G401.6 (cell line): Measurements from ENCODE around the gene NRDC.
"Not testable (repeated sequence)": the region's sequence is repeated elsewhere in the genome, so short reads cannot be mapped to it uniquely, and the experiment has no call there.

Experiments used
- FAIRE-seq: peaks from 2 replicates; lab custom pipeline; 2012; peaks lifted over from hg19 to GRCh38; lab: Jason Lieb, UNC

NRDC gene

DNA sequence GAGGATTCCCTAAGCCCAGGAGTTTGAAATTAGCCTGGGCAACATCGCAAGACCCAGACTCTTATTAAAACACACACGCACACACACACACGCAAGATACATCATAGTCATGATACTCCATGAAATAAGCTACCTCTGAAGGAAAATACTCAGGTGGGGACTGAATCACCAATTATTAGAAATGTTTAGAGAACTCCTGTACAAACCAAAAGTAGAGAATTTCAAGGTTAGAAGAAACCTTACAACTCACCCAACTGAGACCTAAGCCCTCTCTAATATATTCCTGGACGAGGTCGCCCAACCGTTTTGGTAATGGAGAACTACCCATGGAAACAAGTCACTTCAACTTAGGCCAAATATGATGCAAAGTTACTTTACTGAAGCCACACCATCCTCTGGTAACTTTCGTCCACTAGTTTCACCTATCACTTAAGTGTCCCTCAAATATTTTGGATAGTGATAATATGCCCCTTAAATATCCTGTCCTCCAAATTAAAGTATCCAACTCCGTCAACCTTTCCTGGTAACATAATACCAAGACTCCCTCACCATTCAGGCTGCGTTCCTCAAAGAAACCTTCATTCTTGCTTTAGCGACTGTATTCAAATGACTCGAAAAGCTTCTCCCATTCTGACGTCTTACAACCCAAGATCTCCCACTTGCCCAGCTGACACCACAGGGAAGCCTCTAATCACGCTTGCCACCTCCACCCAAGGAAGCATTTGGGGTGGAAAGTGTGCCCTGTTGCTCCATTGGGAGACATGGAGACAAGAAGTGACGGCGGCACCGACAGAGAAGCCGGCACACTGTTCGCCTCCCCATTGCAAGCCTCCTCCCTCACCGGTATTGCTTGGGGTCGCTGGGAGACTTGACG is 856 bp downstream of the NRDC start:
- no peak for FAIRE-seq

DNA sequence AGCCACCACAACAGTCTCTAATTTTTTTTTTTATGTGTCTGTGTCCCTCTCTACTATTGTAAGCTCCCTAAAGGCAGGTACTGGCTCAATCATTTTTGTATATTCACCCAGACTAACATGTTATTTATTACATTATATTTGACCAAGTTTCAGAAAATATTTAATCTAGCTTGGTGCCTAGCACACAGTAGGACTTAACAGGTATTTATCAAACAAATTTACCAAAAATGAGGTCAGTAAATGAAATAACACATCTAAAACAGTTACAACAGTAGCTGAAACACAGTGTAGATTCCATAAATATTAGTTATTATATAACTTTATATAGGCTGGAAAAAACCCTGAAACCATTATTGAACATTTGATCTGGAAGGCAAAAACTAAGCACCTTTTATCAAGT is 2.7 kb downstream of the NRDC start:
- FAIRE-seq = no peak

DNA sequence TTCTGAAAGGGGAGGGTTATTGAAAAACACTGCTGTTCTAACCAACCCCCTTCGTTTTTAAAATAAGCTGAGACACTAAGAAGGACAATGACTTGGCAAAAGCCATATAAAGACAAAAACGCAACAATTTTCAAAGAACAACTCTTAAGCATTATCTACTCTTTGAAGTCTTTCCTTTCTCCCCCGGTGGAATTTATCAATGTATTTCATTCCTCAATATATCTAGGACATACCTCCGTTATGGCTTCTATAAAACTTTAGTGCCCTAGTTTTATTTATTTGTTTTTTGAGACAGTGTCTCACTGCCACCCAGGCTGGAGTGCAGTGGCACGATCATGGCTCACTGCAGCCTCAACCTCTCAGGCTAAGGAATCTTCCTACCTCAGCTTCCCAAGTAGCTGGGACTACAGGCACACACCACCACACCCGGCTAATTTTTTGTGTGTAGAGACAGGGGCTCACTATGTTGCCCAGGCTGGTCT is 3.2 kb downstream of the NRDC start:
- no peak for FAIRE-seq

DNA sequence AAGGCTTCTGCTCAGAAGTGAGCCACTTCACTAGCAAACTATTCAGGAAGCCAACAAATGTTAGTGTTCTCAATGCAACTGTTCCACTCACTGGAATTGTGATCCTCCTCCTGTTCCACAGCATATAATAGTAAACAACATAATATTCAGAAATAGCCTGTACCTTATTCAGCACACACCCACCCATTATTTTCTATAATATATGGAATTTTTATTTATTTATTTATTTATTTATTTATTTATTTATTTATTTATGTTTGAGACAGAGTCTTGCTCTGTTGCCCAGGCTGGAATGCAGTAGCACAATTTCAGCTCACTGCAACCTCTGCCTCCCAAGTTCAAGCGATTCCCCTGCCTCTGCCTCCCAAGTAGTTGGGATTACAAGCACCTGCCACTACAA is 5.3 kb downstream of the NRDC start:
- FAIRE-seq = not testable (repeated sequence)

DNA sequence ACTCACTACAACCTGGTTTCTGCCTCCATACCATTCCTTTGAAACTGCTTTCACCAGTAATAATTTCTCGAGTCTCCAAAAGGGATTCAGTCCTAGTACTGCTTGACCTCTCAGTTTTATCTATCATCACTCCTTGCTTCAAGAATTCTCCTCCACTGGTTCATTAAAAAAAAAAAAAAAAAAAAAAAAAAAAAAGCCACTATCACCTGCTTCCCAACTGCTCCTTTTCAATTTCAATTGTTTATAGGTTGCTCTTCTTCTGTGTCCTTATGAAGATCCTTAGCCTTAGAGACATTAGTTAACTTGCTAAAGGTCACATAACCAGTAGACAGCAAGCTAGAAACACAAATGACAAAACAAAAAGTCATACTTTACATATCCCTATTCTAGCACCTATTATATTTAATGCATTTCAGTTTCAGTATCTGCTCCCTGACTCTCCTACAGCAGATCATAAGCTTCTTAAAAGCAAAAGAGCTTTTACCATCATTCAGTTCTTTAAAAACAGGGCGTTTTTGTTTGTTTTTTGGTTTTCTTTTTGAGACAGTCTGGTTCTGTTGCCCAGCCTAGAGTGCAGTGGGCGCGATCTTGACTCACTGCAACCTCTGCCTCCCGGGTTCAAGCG is 7.1 kb downstream of the NRDC start:
- no peak for FAIRE-seq

DNA sequence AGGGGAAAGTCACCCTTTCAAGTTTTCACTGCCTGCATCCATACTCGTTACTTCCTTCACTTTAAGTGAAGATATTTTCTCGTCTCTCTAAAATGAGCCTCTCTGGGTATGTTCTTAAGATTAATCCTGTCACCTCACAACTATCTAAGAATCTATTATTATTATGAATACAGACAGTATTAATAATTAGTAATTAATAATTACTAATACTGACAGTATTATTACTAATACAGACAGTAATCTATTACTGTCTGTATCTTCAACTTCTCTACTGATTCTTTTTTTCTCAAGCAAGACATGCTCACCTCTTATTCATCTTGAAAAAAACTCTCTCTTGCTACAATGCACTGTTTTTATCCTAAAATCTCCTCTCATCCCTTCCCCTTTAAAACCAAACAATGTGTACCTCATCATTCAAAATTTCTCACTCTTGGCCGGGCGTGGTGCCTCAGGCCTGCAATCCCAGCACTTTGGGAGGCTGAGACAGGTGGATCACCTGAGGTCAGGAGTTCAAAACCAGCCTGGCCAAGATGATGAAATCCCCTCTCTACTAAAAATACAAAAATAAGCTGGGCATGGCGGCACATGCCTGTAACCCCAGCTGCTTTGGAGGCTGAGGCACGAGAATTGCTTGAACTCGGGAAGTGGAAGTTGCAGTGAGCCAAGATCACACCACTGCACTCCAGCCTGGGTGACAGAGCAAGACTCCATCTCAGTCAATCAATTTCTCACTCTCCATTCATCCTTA is 7.8 kb downstream of the NRDC start:
- peak; percentile 11 for FAIRE-seq

DNA sequence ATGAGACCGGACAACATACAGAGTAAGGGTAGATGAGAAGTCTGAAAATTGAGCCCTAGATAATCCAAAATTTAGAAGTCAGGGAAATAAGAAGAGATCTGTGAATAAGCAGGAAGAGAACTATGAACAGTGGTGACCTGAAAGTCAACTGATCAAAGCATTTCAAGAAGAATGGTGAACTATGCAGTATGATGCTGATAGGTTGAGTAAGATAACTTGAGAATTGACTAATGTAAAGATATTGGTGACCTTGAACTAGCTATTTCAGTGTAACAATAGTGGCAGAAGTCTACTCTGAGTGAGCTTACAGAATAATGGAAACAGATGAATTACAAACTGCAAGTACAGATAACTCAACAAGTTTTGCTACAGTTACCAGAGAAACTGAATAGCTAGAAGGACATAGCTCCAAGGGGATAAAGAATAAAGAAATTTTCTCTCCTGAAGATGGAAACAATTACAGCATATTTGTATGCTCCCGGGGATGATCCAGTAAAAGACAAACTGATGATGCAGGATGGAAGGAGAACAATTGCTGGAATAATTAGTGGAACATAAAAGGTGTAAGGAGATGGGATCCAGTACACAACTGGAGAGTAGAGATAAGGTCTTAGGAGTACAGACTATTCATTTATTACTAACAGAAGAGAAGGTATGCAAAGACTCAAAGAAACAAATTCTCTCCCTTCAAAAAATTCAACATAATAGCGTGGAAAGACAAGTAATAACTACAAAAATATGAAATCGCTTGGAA is 10.9 kb downstream of the NRDC start:
- FAIRE-seq = peak; percentile 17

DNA sequence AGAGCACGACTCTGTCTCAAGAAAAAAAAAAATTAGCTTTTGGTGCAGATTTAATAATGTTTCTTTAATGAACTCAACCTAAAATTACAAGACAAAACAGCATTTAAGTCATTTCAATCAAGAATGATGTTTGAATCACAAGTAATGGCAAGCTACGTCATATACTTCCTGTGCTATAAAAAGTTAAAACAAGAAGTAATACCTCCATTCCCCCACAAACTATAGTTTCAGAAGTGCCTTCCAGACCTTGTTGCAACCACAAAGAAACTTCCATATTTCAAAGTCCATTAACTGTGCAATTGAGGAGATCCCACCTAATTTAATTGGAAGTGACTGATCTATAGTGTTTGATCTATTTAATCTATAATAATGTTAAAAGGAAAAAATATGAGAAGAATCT is 15.1 kb downstream of the NRDC start:
- FAIRE-seq = no peak

DNA sequence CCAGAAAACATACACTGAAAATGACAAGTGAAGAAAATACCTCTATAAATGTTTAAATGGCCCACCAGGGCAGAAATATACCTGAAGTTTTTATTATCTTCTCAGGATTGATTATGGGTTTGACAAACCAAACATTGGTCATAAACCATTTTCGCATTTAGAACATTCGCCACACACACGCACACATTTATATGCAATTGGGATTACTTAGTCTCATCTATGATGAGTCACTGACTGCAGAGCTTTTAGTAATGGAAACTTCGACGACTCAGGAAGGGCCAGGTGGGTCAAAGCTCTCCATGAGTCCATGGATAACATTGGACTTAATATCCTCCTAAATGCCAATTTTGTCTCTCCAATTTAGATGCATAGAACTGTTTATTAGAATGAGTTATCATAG is 16.9 kb downstream of the NRDC start:
- no peak for FAIRE-seq

DNA sequence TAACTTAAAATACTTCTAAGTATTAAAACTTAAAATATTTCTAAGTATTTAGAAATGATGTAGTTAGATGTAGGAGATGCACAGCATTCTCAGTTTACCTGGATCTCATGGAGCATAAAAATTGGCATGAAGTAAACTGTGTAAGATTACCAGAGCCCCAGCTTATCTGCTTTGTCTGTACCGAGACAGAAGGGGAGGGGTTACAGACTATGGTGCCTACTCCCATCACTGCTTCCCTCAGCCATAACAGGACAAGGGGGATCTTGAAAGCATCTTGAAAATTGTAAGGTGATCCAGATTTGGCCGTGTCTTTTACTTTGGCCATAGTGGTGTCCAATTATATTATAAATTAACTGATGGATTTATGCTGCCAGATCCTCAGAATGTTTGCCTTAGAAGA is 18.8 kb downstream of the NRDC start:
- FAIRE-seq = no peak

DNA sequence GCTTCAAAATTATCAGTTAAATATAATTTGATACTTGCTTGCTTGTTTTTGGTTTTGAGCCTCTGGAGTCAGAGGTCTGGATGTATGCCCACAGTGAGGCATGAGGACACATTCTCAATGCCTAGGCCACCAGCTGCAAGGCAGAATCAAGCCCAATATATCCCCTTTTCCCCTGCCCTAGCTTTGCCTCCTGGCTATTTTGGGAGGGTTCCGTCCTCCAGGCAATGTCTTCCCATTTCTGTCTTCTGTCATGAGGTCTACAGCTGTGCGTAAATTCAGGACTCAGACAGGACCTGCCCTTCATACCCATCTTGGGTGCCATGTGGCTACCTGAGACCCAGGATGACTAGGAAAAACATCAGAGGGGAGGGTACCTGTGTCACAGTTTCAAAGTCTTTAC is 19.2 kb downstream of the NRDC start:
- FAIRE-seq = no peak

DNA sequence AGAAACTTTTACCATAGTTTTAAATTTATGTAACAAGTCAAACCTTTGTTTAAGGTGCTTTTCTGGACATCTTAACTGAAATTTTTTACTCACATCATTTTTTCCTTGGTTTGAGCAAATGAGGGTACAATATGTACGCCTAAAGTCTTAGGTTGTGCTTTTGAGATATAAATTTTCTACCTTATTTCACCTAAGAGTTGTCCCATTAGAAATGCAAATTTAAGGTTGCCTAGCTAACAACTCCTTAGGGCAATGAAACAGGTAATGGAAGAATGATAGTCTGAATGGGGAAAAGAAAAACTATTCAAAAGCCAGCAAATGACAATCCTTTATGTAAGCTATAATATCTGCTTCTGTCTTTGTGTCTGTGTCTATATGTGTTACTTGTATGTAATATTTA is 19.6 kb downstream of the NRDC start:
- FAIRE-seq = no peak

DNA sequence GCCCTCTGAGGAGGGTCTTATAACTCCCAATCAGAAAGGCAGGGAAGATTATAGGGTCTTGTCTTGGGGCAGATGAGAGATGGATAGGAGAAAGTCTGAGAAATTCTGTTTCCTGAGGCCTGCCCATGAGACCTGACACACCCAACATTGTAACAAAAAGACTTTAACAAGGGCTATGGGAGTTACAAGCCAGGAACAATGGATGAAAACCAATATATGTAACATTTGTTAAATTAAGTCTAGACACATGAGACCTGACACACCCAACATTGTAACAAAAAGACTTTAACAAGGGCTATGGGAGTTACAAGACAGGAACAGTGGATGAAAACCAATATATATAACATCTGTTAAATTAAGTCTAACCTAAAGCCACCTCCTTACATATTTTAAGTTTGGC is 21.8 kb downstream of the NRDC start:
- FAIRE-seq = no peak

DNA sequence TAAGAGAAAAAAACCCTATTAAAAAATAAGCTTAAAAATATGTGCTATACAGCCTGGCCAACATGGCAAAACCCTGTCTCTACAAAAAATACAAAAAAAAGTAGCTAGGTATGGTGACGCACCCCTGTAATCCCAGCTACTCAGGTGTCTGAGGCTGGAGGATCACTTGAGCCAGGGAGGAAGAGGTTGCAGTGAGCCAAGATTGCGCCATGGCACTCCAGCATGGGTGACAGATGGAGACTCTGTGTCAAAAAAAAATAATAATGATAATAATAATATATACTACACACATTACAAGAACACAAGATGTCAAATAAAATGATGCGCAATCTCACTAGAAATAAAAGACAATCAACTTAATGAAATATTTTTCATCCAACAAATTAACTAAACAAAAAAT is 22.9 kb downstream of the NRDC start:
- FAIRE-seq = no peak

DNA sequence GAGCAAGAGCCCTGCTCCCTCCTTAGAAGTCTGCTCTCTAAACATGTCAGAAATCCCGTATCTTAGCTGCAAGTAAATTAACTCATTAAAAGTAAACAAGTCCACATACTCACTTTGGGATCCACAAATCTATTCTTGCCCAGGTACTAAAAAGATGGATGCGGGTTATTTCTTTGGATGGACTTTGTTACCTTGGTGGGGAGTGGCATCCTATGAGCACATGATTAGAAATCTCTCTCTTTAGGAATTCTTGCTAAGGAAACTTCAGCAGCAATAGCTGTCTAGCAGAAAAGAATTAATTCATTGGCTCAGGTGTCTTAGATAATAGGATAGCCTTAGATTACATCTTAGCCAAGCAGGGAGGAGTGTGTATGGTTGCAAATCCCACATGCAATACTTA is 25.2 kb downstream of the NRDC start:
- FAIRE-seq = no peak

DNA sequence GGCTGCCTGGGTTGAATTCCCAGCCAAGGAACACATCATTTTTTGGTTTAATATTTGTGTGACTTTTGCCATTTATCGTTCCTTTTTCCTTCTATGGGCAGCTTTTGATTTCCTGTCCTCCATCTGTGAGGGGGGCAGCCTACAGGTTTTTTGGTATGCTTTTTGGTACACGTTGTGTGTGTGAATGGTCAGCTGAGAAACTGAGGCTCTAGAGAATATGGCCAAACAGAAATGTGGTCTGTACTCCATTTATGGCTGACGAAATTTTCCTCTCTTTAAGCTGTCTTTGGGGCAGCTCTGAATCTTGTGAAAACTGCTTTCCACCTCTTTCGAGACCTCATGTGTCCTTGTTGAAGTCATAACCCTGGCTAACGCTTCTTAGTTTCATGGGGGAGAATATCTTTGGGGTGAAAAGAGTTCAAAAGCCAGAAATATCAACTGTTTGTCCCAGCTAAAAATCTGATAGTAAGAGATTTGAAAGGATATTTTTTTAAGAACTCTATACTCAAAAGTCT is 26.6 kb downstream of the NRDC start:
- no peak for FAIRE-seq

DNA sequence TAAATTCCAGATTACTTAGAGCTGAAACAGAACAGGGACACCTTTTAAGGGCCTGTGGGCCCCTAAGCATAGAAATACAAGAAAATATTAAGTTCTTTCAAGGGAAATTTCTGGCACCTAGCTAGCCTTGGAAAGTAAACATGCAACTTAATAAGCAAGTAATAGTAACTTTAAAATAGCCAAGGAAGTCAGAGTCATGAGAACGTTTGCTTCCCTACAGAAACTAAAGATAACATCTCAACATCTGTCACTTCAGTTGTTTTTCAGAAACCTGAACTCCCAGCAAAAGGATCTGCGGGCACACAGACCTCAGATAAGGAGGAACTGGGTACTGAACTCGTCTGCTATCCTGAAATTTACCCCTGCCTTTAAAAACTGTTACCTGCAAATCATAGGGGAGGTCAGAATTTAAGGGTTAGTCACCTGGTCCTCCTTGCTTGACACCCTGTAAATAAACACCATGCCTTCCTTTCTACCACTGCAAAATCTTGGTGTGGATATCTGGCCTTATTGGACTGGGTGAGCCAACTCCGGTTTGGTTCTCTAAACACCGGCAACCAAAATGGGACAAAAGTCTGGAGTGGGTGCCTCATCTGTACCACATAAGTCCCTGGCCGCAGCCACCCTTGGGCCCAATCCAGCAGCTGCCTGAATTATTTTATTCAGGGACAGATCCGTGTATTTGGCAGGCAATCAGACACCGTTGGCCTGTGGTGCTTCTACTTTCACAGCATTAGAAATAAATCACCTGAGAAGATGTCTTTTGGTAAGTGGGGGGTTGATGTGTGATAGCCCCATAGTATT is 27.9 kb downstream of the NRDC start:
- FAIRE-seq = no peak

DNA sequence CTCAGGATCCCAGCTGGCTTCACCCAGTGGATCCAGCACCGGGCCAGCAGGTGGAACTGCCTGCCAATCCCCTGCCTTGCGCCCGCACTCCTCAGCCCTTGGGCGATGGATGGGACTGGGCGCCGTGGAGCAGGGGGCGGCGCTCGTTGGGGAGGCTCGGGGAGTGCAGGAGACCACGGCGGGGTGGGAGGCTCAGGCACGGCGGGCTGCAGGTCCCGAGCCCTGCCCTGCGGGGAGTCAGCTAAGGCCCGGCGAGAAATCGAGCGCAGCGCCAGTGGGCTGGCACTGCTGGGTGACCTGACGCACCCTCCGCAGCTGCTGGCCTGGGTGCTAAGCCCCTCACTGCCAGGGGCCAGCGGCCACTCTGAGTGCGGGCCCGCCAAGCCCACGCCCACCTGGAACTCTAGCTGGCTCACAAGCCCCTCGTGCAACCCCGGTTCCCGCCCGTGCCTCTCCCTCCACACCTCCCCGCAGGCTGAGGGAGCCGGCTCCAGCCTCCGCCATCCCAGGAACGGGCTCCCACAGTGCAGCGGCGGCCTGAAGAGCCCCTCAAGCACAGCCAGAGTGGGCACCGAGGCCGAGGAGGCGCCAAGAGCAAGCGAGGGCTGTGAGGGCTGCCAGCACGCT is 31.1 kb downstream of the NRDC start:
- no peak for FAIRE-seq

DNA sequence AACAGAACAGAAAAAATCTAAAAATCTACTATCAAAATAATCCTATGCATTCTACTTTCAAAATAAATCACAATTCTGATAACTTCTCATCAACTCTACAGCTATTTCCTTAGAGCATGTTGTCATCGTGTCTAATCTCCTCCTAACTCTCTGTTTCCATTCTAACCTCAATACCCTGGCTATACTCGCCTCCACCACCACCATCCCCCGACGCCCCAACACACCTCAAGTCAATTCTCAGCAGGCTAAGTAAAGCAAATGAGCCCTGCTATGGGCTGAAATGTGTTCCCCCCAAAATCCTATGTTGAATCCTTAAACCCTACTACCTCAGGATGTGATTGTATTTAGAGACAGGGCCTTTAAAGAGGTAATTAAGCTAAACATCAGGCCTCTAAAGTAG is 34.6 kb downstream of the NRDC start:
- no peak for FAIRE-seq

DNA sequence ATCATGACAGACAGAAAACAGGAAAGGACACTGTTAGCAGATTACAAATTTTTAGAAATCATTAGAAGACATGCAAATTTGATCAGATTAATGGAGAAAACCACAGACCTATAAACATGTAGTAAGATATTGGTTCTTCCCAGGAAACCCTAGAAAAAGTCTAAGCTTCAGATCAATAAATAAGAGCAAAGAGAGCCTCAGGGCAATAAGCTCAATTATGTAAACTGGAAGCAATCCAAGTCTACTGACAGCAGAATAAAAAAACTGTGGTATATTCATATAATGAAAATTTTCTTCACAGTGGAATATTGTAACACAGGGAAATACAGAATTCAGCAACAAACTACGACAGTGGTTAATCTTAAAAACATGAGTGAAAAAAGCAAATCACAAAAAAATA is 36.3 kb downstream of the NRDC start:
- FAIRE-seq = no peak
